ENCODE measurements around the gene SCN8A.

The SCN8A gene

DNA sequence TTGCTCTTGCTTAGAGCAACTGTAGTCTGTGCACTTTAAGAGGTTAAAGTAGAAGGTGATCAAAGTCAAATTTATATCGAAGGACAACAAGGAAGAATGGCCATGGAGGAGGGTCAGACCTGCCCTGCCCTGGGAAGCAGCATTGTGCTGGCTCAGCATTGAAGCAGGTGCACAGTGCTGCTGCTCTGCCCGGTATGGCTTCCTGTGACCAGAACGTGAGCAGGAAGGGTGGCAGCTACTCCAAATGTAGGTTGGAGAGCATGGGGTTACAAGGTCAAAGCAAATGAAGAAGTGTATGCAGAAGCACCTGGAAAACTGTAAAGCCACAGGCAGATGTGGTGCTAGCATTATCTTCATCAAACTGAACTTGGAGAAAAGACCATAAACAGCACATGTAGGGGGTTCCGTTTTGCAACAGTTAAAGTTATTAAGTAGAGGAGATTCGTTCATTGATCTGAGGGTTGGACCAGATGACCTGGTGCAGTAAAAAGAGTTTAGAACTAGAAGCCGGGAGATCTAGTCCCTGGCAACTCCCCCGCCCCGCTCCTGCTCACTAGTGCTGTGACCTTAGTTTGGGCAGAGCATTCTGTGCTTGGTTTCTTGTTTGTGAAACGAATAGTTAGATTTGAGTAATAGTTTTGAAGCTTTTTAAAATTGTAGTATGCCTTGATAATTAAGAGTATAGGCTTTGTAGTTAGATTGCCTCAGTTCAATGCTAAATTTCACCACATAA lies 84.2 kb downstream of the SCN8A start:
- in situ Hi-C loops (cut with MboI; ENCODE audit: low sequenced_read_pairs, unreplicated experiment) = loop anchor here (25.0 kb wide), 1 partner anchor 263 kb away; the partner anchor contains the start of gene SLC4A8
- no peak for DNase-seq (ENCODE audit: low spot score)
- no peak for TF ChIP-seq CTCF (IDR thresholded peaks at IDR 0.05; ENCODE audit: borderline replicate concordance, control extremely low read depth, extremely low read depth, insufficient read depth, missing control alignments)

DNA sequence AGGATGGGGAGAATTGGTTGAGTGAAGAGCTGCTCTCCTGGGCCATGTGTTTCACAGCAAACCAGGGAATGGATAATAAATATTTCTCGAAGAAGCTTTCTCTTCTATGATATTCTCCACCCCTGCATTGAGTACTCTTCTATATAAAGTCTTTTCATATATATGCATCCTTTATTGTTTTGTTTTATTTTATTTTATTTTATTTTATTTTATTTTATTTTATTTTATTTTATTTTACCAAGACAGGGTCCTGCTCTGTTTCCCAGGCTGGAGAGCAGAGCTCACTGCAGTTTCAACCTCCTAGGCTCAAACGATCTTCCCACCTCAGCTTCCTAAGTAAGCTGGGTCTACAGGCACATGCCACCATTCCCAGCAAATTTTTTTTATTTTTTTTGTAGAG lies 85.8 kb downstream of the SCN8A start:
- in situ Hi-C loops (cut with MboI; ENCODE audit: low sequenced_read_pairs, unreplicated experiment) = loop anchor here (25.0 kb wide), 1 partner anchor 265 kb away; the partner anchor contains the start of gene SLC4A8
- TF ChIP-seq CTCF (IDR thresholded peaks at IDR 0.05; ENCODE audit: borderline replicate concordance, control extremely low read depth, extremely low read depth, insufficient read depth, missing control alignments) = no peak
- no peak for DNase-seq (ENCODE audit: low spot score)

- in situ Hi-C loops (cut with MboI; ENCODE audit: low sequenced_read_pairs, unreplicated experiment) = loop anchor here (25.0 kb wide), 1 partner anchor 265 kb away; the partner anchor contains the start of gene SLC4A8
Measured at GRCh38 chr12:51677284-51677968, 86.4 kb downstream of the SCN8A start.

DNA sequence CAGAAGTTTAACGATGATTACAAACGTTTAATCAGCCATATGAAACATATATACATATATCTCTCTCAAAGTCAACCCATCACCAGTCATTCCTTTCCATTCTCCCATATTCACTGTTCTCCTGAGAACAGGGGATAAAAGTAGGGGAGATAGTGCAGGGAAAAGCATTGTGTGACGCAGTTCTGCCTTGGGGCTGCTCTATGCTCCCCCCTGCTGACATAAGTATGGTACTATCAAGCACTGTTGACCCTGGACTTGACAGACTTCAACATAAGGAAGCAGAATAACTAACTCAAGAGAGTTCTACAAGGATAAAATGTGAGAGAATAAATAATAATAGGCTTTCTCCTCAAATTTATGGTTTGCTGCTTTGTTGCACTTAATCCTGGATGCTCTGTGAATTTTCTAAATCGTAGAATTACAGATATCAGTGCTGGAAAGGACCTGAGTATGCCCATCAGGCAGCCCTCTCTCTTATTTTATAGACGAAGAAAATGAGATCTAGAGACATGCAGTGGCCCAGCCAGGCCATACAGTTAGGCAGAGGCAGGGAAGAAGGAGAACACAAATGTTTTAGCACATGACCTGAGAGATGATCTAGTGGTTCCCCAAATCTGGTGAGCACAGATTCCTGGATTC lies 87.2 kb downstream of the SCN8A start:
- DNase-seq (ENCODE audit: low spot score) = peak; percentile 54
- in situ Hi-C loops (cut with MboI; ENCODE audit: low sequenced_read_pairs, unreplicated experiment) = loop anchor here (25.0 kb wide), 1 partner anchor 266 kb away; the partner anchor contains the start of gene SLC4A8
- TF ChIP-seq CTCF (IDR thresholded peaks at IDR 0.05; ENCODE audit: borderline replicate concordance, control extremely low read depth, extremely low read depth, insufficient read depth, missing control alignments) = peak; percentile 41

More at GRCh38 chr12:51677284-51677968, 86.4 kb downstream of the SCN8A start:
- TF ChIP-seq CTCF (IDR thresholded peaks at IDR 0.05; ENCODE audit: borderline replicate concordance, control extremely low read depth, extremely low read depth, insufficient read depth, missing control alignments) = no peak
- DNase-seq (ENCODE audit: low spot score) = no peak

GRCh38 chr12:51682981-51683380 lies 91.9 kb downstream of the SCN8A start:
- no peak for DNase-seq (ENCODE audit: low spot score)
- in situ Hi-C loops (cut with MboI; ENCODE audit: low sequenced_read_pairs, unreplicated experiment) = loop anchor here (25.0 kb wide), 1 partner anchor 271 kb away; the partner anchor contains the start of gene SLC4A8
- TF ChIP-seq CTCF (IDR thresholded peaks at IDR 0.05; ENCODE audit: borderline replicate concordance, control extremely low read depth, extremely low read depth, insufficient read depth, missing control alignments) = no peak

- TF ChIP-seq CTCF (IDR thresholded peaks at IDR 0.05; ENCODE audit: borderline replicate concordance, control extremely low read depth, extremely low read depth, insufficient read depth, missing control alignments) = no peak
- DNase-seq (ENCODE audit: low spot score) = no peak
- in situ Hi-C loops (cut with MboI; ENCODE audit: low sequenced_read_pairs, unreplicated experiment) = loop anchor here (25.0 kb wide), 1 partner anchor 272 kb away; the partner anchor contains the start of gene SLC4A8
Measured at GRCh38 chr12:51683763-51684357, 92.8 kb downstream of the SCN8A start.

Data from GM13976 (cell line).